8988T (cell line): Measurements from ENCODE around the gene ARMCX4.
"Not testable (repeated sequence)": the region's sequence is repeated elsewhere in the genome, so short reads cannot be mapped to it uniquely, and the experiment has no call there.

ENCODE experiments used
- DNase-seq: peaks from one replicate; pipeline ENCODE4 v3.0.0; 2011

The ARMCX4 gene

GRCh38 chrX:101485212-101485949 is at the start of gene ARMCX4:
ARMCX4 (plus strand) TSS chrX:101485456; CDS start chrX:101488590, 3,134 bp downstream.
- DNase-seq, result no peak

- no peak for DNase-seq
These were observed 43.2 kb upstream of the ARMCX4 start for GRCh38 chrX:101442085-101442484.

- DNase-seq, result no peak
These were observed 36.0 kb upstream of the ARMCX4 start for GRCh38 chrX:101449279-101449678.

GRCh38 chrX:101450085-101450484 is 35.2 kb upstream of the ARMCX4 start:
- no peak for DNase-seq

GRCh38 chrX:101450961-101451360 is 34.3 kb upstream of the ARMCX4 start:
- no peak for DNase-seq

- DNase-seq, result no peak
These were observed 33.2 kb upstream of the ARMCX4 start for GRCh38 chrX:101452056-101452455.

- no peak for DNase-seq
These were observed 24.6 kb upstream of the ARMCX4 start for GRCh38 chrX:101460669-101461068.

GRCh38 chrX:101462892-101463291 is 22.4 kb upstream of the ARMCX4 start:
- no peak for DNase-seq

GRCh38 chrX:101478366-101478765 is 6.9 kb upstream of the ARMCX4 start:
- no peak for DNase-seq

GRCh38 chrX:101482296-101482695 is 3.0 kb upstream of the ARMCX4 start:
- DNase-seq, result no peak

GRCh38 chrX:101483705-101484104 is 1.6 kb upstream of the ARMCX4 start:
- no peak for DNase-seq

GRCh38 chrX:101484135-101484534 is 1.1 kb upstream of the ARMCX4 start:
- DNase-seq, result no peak

GRCh38 chrX:101488796-101489195 is 3.5 kb downstream of the ARMCX4 start:
- no peak for DNase-seq

GRCh38 chrX:101491943-101492342 is 6.7 kb downstream of the ARMCX4 start:
- no peak for DNase-seq

- no peak for DNase-seq
These were observed 8.0 kb downstream of the ARMCX4 start for GRCh38 chrX:101493225-101493624.

GRCh38 chrX:101502929-101503328 is 17.7 kb downstream of the ARMCX4 start:
- not testable (repeated sequence) for DNase-seq

GRCh38 chrX:101507372-101507771 is 22.1 kb downstream of the ARMCX4 start:
- DNase-seq, result no peak

- DNase-seq, result no peak
These were observed 22.7 kb downstream of the ARMCX4 start for GRCh38 chrX:101507986-101508385.

GRCh38 chrX:101530944-101531343 is 45.7 kb downstream of the ARMCX4 start:
- no peak for DNase-seq
